GM08714 (cell line): ENCODE measurements around the gene GID8.

Experiments
- H3K4me3 ChIP-seq: fragments of 200-500 bp; sonication (Bioruptor generic); 2 replicates; pipeline ENCODE4 v1.5.1; 2014; ENCODE audit warnings: mild to moderate bottlenecking, low read length, inconsistent platforms
- ZNF274 ChIP-seq: IDR thresholded peaks from 2 replicates; pipeline ENCODE4 v1.6.1; 2012; ENCODE audit warnings: mild to moderate bottlenecking, low read depth, low read length

The GID8 gene

DNA sequence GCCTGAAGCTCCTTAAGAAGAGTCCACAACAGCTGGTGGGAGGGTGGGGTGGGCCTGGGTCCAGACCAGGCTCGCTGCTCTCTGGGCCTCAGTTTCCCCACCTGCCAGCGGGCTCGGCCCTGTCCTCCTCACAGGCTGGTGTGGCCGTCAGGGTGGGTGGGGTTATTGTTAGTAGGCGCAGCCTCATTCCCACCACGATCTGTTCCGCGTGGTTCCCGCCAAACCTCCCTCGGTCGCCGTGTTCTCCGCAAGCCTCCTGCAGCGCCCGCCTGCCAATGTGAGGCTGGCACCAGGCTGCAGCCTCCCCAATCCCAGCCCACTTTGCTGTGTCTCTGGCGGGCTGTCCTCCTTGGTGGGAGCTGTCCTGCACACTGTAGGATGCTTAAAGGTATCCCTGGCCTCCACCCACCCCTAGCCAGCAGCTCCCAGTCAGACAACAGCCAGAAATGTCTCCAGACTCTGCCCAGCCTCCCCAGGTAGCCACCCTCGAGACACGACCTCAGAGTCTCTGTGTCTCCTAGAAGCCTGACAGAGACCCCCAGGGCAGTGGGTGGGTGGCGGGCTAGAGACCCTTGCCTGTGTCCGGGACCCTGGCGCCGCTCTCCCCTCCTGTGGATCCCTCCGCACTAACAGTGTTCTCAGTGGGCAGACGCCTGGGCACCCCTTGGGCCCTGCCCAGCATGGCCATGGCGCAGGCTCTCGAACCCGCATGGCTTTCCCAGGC, 29.8 kb downstream of the GID8 start:
- TF ChIP-seq ZNF274: no peak
- H3K4me3 ChIP-seq: no peak overlapping the region

DNA sequence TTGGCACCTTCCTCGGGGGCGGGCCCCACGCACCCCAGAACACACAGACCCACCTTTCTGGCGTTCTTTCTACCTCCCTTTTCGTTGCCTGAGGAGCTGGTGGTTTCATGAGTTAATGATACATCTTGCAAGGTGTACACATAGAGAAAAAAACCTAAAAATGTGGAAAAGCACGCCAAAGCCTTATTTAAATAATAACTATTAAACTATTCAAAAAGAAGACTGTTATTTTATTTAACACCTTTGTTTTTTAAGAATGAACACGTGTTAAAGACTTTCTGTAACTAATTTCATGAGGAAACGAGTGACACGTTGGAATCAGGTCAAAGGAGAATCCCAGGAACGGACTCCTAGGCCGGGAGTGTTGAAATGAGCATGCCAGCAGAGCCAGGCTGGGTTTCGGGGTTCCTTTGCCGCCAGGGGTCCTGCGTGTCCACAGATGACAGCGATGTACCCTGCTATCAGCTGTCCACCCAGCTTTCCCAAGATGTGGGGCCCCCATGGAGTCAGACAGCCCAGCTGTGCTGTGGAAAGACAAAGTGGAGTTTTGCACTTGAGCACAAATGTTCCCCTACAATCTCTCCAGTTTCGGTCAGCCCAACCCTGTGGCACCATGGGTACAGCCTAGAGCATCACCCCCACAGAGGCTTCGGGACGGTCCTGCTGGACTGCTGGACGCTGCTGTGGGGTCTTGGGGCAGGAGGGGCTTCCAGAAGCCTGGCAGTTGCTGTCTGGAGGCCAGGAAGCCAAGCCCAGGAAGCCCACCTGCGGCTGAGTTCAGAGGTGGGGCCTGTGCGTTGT, 30.6 kb downstream of the GID8 start:
- no peak for TF ChIP-seq ZNF274
- no peak overlapping the region for H3K4me3 ChIP-seq

DNA sequence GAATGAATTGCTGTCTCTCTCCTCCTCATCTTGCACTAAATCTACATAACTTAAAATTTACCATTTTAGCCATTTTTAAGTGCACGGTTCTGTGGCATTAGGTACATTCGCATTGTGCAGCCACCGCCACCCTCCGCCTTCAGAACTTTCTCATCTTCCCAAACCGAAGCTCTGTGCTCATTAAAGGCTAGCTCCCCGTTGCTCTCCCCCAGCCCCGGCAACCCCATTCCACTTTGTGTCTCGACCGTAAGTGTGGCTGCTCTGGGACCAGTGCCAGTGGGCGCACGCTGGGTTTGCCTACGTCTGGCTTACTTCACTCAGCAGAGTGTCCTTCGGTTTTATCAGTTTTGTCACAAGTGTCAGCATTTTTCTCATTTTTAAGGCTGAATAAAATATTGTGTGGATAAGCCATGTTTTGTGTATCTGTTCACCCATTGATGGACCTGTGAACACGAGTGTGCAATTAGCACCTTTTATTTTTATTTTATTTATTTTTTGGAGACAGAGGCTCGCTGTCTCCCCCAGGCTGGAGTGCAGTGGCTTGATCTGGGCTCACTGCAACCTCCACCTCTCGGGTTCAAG, 31.3 kb downstream of the GID8 start:
- no peak for TF ChIP-seq ZNF274
- no peak overlapping the region for H3K4me3 ChIP-seq

DNA sequence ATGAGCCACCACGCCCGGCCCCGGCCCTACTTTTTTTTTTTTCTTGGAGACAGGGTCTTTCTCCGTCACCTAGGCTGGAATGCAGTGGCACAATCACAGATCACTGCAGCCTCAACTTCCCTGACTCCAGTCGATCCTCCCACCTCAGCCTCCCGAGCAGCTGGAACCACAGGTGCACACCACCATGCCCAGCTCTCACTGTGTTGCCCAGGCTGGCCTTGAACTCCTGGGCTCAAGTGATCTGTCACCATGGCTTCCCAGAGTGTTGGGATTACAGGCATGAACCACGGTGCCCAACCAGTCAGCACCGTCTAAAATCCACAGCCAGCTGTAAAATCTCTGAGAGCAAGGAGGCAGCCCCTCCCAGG, 32.0 kb downstream of the GID8 start:
- H3K4me3 ChIP-seq: no peak overlapping the region
- no peak for TF ChIP-seq ZNF274

DNA sequence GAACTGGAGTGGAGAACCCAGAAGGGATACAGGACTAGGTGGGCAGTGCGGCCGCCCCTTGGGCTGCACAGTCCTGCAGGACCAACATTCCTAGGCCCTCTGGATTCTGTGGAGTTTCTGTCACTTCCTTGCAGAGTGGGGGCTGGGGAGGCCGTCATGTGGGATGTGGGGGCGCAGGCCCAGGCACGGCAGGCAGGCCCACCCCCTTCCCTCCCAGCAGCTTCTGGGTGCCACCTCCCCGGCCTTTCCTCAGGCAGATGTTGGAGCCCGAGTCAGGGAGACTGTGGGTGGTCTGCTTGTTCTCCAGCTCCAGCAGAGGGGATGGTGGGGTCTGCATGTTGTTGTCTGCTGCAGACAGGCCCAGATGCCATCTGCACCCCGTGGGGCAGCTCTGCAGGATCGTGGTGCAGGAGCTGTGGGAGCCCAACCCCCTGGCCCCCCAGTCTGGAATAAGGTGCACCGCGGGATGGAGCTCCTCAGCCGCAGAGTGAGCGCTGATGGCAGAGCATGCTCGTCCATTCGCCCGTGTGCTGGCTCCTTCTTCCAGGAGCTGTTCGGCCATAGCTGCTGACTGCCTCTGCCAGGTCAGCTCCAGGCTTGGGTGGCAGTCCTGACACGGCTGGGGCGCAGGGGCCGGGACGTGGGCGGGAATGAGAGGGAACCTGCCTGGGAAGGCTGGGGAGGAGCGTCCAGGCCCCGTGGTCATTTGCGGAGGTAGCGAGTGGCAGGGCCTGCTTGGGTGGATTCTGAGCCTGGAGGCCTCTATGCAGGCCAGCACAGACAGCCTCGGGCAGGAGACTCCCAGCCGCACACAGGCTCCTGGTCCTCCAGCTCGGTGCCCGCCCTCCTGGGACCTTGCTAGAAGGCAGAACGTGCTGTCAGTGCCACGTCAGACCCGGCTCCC, 32.6 kb downstream of the GID8 start:
- TF ChIP-seq ZNF274: no peak

DNA sequence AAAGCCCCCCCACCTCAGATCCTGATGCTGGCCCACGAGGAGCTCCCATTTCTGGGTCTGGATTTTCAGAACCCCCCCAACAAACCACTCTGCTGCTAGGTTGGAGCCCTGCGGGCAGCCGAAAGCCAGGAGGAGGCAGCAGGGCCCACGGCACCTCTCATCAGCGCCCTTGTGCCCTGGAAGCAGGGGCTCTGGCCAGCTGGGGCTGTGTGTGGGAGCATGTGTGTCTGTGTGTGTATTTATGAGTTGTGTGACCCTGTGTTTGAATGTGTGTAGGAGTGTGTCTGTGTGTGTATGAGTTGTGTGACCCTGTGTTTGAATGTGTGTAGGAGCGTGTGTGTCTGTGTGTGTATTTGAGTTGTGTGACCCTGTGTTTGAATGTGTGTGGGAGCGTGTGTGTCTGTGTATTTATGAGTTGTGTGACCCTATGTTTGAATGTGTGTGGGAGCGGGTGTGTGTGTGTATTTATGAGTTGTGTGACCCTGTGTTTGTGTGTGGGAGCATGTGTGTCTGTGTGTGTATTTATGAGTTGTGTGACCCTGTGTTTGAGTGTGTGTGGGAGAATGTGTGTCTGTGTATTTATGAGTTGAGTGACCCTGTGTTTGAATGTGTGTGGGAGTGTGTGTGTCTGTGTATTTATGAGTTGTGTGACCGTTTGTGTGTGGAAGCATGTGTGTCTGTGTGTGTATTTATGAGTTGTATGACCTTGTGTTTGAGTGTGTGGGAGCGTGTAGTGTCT, 33.4 kb downstream of the GID8 start:
- no peak overlapping the region for H3K4me3 ChIP-seq

More for the DNA sequence above, 32.6 kb downstream of the GID8 start:
- H3K4me3 ChIP-seq: no peak overlapping the region

DNA sequence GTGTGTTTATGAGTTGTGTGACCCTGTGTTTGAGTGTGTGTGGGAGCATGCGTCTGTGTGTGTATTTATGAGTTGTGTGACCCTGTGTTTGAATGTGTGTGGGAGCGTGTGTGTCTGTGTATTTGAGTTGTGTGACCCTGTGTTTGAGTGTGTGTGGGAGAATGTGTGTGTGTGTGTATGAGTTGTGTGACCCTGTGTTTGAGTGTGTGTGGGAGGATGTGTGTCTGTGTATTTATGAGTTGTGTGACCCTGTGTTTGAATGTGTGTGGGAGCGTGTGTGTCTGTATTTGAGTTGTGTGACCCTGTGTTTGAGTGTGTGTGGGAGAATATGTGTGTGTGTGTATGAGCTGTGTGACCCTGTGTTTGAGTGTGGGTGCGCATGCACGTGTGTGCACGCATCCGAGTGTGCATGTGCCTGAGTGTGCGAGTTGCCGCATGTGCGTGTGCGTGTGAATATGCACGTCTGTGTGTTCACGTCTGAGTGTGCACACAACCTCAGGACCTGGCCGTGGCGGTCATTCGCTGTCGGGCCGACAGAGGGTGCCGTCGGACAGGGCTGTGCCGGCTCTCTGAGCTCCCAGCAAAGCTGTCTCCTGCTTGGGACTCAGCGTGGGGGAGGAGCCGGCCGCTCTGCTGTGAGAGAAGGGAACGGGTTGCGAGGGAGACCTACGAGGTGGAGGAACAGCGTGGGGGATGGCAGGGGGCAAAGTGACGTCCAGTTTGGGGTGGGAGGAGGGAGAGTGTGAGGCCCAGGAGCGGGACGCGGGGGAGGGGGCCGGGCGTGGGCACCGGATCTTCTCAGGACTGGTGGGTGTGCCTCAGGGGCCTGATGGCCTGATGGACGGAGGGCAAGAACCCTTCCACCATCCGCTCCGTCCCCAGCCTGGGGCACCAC, 34.2 kb downstream of the GID8 start:
- no peak overlapping the region for H3K4me3 ChIP-seq
- TF ChIP-seq ZNF274: no peak

More for the DNA sequence above, 33.4 kb downstream of the GID8 start:
- no peak for TF ChIP-seq ZNF274

DNA sequence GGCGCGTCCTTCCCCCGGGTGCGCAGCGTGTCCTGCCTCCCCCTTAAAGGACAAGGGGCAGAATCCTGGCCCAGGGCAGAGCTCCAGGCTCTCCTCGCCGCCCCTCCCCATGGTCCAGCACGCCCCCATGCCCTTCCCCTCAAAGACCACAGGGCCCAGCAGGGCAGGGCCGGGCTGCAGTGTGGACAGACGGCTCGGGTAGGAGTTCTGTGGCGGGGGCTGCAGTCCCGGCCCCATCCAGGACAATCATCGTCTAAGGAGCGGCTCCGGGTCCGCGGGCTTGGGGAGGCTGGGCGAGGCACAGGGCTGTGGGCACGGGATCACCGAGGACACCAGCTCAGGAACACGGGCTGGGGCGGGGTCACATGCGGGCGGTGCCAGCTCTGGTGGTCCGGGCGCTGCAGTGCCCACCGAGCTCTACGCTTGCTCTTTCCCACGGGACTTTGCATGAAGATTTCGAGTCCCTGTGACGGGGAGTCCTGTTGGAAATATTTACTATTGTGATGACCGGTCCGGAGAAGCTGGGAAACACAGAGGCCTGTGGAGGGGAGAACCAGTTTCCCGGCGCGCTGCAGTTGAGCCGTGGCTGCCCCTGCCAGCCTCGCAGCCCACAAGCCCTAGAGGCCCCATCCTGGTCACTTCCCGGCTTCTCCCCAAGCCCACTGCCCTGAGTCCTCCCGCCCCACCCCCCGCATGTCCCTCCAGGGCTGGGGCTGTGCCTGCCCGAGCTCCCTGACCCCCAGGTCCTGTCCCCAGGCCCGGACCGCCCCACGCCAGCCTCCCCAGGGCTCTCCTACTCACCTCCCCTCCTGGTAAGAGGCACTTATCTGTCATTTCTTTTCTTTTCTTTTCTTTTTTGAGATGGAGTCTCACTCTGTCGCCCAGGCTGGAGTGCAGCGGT, 35.1 kb downstream of the GID8 start:
- TF ChIP-seq ZNF274: no peak
- no peak overlapping the region for H3K4me3 ChIP-seq

DNA sequence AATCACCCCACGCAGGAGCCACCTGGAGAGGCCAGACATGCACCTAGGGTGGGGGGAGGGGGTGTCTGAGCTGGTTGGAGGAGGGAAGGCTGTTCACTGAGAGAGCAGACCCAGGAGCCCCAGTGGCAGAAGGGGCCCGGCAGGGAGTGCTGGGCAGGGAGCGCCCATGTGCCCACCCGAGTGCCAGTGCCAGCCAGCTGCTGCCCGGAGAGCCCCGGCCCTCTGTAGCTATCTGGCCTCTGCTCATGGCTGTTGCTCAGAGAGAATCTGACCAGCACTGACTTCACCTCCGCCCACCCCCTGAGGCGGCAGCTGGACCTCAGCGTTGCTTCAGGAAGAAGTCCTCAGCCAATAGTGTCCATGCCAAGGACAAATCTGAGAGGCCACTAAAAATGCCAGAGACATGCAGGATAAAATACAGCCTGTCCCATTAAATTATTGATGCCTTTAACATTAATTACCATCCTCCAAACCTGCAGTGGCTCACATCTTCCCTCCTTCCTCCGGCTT, 37.4 kb downstream of the GID8 start:
- no peak overlapping the region for H3K4me3 ChIP-seq
- no peak for TF ChIP-seq ZNF274

DNA sequence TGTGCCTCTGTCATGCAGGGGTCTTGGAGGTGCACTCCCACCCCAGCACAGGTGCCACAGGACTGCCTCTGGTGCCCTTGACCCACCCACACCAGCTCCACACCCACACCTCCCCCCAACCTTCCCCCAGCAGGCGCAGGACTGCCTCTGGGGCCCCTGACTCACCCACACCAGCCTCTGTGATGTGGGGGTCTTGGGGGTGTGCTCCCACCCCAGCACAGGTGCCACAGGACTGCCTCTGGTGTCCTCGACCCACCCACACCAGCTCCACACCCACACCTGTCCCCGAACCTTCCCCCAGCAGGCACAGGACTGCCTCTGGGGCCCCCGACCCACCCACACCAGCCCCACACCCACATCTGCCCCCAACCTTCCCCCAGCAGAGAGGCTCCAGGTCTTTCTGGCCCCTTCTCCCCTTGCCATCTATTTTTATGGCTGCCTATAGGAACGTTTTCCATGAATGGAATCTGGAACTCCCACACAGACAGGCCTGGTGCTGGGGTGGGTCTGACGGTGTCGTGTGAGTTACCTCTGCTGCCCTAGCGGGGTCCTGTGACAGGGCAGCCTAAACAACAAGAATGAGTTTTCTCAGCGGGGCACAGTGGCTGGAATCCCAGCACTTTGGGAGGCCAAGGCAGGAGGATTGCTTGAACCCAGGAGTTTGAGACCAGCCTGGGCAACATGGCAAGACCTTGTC, 38.0 kb downstream of the GID8 start:
- no peak overlapping the region for H3K4me3 ChIP-seq
- no peak for TF ChIP-seq ZNF274

DNA sequence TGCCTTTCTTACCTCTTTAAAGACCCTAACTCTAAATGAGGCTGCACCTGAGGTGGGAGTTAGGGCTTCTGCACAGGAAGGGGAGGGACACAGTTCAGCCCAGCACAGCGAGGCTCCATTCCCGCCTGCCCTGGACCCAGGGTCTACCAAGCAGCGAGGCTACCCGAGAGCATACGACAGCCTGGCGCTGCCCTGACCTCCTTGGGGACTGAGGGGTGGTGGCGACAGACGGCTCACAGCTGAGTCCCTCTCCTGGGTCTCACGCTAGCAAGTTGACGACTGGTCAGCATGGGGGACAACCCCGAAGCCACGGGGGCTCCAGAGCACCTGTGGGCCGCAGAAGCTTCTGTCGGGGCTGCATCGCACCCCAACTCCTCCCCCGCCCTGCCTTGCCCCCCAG, 38.9 kb downstream of the GID8 start:
- no peak overlapping the region for H3K4me3 ChIP-seq
- no peak for TF ChIP-seq ZNF274
